ENCODE measurements around the gene COLEC11.

COLEC11 gene

GRCh38 chr2:3624059-3624794, 29.3 kb downstream of the COLEC11 start:
- Histone ChIP-seq H3K4me3 (ENCODE audit: insufficient read depth, low read depth, low read length) (no peak overlapping the region), H3K36me3 (ENCODE audit: control insufficient read depth, insufficient read depth, low read length) (no peaks in the 10 kb centered on the region), H3K4me1 (ENCODE audit: control insufficient read depth, insufficient read depth, low read length) (no peaks in the 10 kb centered on the region), H3K27me3 (ENCODE audit: control insufficient read depth, insufficient read depth, low read length, poor library complexity, severe bottlenecking) (no peaks in the 10 kb centered on the region), H3K27ac (ENCODE audit: insufficient read depth, low read depth, low read length, poor library complexity, severe bottlenecking) (no peak overlapping the region), H3K9me3 (ENCODE audit: control insufficient read depth, low read length) (no peaks in the 10 kb centered on the region)
- WGBS, 2 experiments, result 94% methylated on average over 4 of the region's 4 CpGs

- Histone ChIP-seq H3K27me3 (ENCODE audit: control insufficient read depth, insufficient read depth, low read length, poor library complexity, severe bottlenecking) (no peaks in the 10 kb centered on the region), H3K4me3 (ENCODE audit: insufficient read depth, low read depth, low read length) (no peak overlapping the region), H3K9me3 (ENCODE audit: control insufficient read depth, low read length) (no peaks in the 10 kb centered on the region), H3K36me3 (ENCODE audit: control insufficient read depth, insufficient read depth, low read length) (no peaks in the 10 kb centered on the region), H3K27ac (ENCODE audit: insufficient read depth, low read depth, low read length, poor library complexity, severe bottlenecking) (no peak overlapping the region), H3K4me1 (ENCODE audit: control insufficient read depth, insufficient read depth, low read length) (no peaks in the 10 kb centered on the region)
- 89 to 93% methylated on average over 8 of the region's 8 CpGs for WGBS, 2 experiments
These were observed 30.3 kb downstream of the COLEC11 start for GRCh38 chr2:3625186-3625585.

GRCh38 chr2:3626118-3626811, 31.4 kb downstream of the COLEC11 start:
- Histone ChIP-seq H3K27ac (ENCODE audit: insufficient read depth, low read depth, low read length, poor library complexity, severe bottlenecking) (no peak overlapping the region), H3K4me1 (ENCODE audit: control insufficient read depth, insufficient read depth, low read length) (no peaks in the 10 kb centered on the region), H3K4me3 (ENCODE audit: insufficient read depth, low read depth, low read length) (no peak overlapping the region), H3K9me3 (ENCODE audit: control insufficient read depth, low read length) (no peaks in the 10 kb centered on the region), H3K36me3 (ENCODE audit: control insufficient read depth, insufficient read depth, low read length) (no peaks in the 10 kb centered on the region), H3K27me3 (ENCODE audit: control insufficient read depth, insufficient read depth, low read length, poor library complexity, severe bottlenecking) (no peaks in the 10 kb centered on the region)
- 93 to 94% methylated on average over 12 of the region's 12 CpGs for WGBS, 2 experiments

- WGBS, 2 experiments, result 90 to 91% methylated on average over 25 of the region's 25 CpGs
- no peak overlapping the region for H3K27ac ChIP-seq (ENCODE audit: insufficient read depth, low read depth, low read length, poor library complexity, severe bottlenecking)
- no peak overlapping the region for H3K4me3 ChIP-seq (ENCODE audit: insufficient read depth, low read depth, low read length)
- no peaks in the 10 kb centered on the region for H3K4me1 ChIP-seq (ENCODE audit: control insufficient read depth, insufficient read depth, low read length)
- H3K36me3 ChIP-seq (ENCODE audit: control insufficient read depth, insufficient read depth, low read length), result no peaks in the 10 kb centered on the region
- H3K9me3 ChIP-seq (ENCODE audit: control insufficient read depth, low read length), result no peaks in the 10 kb centered on the region
- no peaks in the 10 kb centered on the region for H3K27me3 ChIP-seq (ENCODE audit: control insufficient read depth, insufficient read depth, low read length, poor library complexity, severe bottlenecking)
These were observed 32.0 kb downstream of the COLEC11 start for GRCh38 chr2:3626812-3627499.

GRCh38 chr2:3627500-3628100, 32.7 kb downstream of the COLEC11 start:
- Histone ChIP-seq H3K27ac (ENCODE audit: insufficient read depth, low read depth, low read length, poor library complexity, severe bottlenecking) (no peak overlapping the region), H3K27me3 (ENCODE audit: control insufficient read depth, insufficient read depth, low read length, poor library complexity, severe bottlenecking) (no peaks in the 10 kb centered on the region), H3K4me3 (ENCODE audit: insufficient read depth, low read depth, low read length) (no peak overlapping the region), H3K4me1 (ENCODE audit: control insufficient read depth, insufficient read depth, low read length) (no peaks in the 10 kb centered on the region), H3K9me3 (ENCODE audit: control insufficient read depth, low read length) (no peaks in the 10 kb centered on the region), H3K36me3 (ENCODE audit: control insufficient read depth, insufficient read depth, low read length) (no peaks in the 10 kb centered on the region)
- WGBS, 2 experiments, result 93 to 94% methylated on average over 21 of the region's 21 CpGs

GRCh38 chr2:3628241-3628679, 33.3 kb downstream of the COLEC11 start:
- no peaks in the 10 kb centered on the region for H3K27me3 ChIP-seq (ENCODE audit: control insufficient read depth, insufficient read depth, low read length, poor library complexity, severe bottlenecking)
- no peak overlapping the region for H3K4me3 ChIP-seq (ENCODE audit: insufficient read depth, low read depth, low read length)
- H3K36me3 ChIP-seq (ENCODE audit: control insufficient read depth, insufficient read depth, low read length), result no peaks in the 10 kb centered on the region
- no peaks in the 10 kb centered on the region for H3K4me1 ChIP-seq (ENCODE audit: control insufficient read depth, insufficient read depth, low read length)
- 85 to 89% methylated on average over 10 of the region's 10 CpGs for WGBS, 2 experiments
- H3K27ac ChIP-seq (ENCODE audit: insufficient read depth, low read depth, low read length, poor library complexity, severe bottlenecking), result no peak overlapping the region
- H3K9me3 ChIP-seq (ENCODE audit: control insufficient read depth, low read length), result no peaks in the 10 kb centered on the region

GRCh38 chr2:3628800-3629199, 33.9 kb downstream of the COLEC11 start:
- Histone ChIP-seq H3K36me3 (ENCODE audit: control insufficient read depth, insufficient read depth, low read length) (no peaks in the 10 kb centered on the region), H3K27ac (ENCODE audit: insufficient read depth, low read depth, low read length, poor library complexity, severe bottlenecking) (no peak overlapping the region), H3K9me3 (ENCODE audit: control insufficient read depth, low read length) (no peaks in the 10 kb centered on the region), H3K27me3 (ENCODE audit: control insufficient read depth, insufficient read depth, low read length, poor library complexity, severe bottlenecking) (no peaks in the 10 kb centered on the region), H3K4me3 (ENCODE audit: insufficient read depth, low read depth, low read length) (no peak overlapping the region), H3K4me1 (ENCODE audit: control insufficient read depth, insufficient read depth, low read length) (no peaks in the 10 kb centered on the region)
- 45 to 47% methylated on average over 12 of the region's 12 CpGs for WGBS, 2 experiments

GRCh38 chr2:3630631-3631030, 35.7 kb downstream of the COLEC11 start:
- Histone ChIP-seq H3K36me3 (ENCODE audit: control insufficient read depth, insufficient read depth, low read length) (no peaks in the 10 kb centered on the region), H3K27me3 (ENCODE audit: control insufficient read depth, insufficient read depth, low read length, poor library complexity, severe bottlenecking) (no peaks in the 10 kb centered on the region), H3K27ac (ENCODE audit: insufficient read depth, low read depth, low read length, poor library complexity, severe bottlenecking) (no peak overlapping the region), H3K9me3 (ENCODE audit: control insufficient read depth, low read length) (no peaks in the 10 kb centered on the region), H3K4me3 (ENCODE audit: insufficient read depth, low read depth, low read length) (no peak overlapping the region), H3K4me1 (ENCODE audit: control insufficient read depth, insufficient read depth, low read length) (no peaks in the 10 kb centered on the region)
- 91 to 93% methylated on average over 7 of the region's 7 CpGs for WGBS, 2 experiments

- H3K4me3 ChIP-seq (ENCODE audit: insufficient read depth, low read depth, low read length), result no peak overlapping the region
- H3K4me1 ChIP-seq (ENCODE audit: control insufficient read depth, insufficient read depth, low read length), result no peaks in the 10 kb centered on the region
- H3K9me3 ChIP-seq (ENCODE audit: control insufficient read depth, low read length), result no peaks in the 10 kb centered on the region
- no peaks in the 10 kb centered on the region for H3K36me3 ChIP-seq (ENCODE audit: control insufficient read depth, insufficient read depth, low read length)
- no peak overlapping the region for H3K27ac ChIP-seq (ENCODE audit: insufficient read depth, low read depth, low read length, poor library complexity, severe bottlenecking)
- 90 to 93% methylated on average over 15 of the region's 15 CpGs for WGBS, 2 experiments
- no peaks in the 10 kb centered on the region for H3K27me3 ChIP-seq (ENCODE audit: control insufficient read depth, insufficient read depth, low read length, poor library complexity, severe bottlenecking)
These were observed 36.4 kb downstream of the COLEC11 start for GRCh38 chr2:3631161-3631850.

Data from ectodermal cell (in vitro differentiated cells).